GM21619 (cell line): Measurements from ENCODE around the gene SYNGR1.

ENCODE experiments used
- ATAC-seq: cut with Tn5 transposase; IDR thresholded peaks from one replicate; pipeline ENCODE4 v1.9.1; 2021; ENCODE audit not compliant: unreplicated experiment

SYNGR1 gene, protein sequence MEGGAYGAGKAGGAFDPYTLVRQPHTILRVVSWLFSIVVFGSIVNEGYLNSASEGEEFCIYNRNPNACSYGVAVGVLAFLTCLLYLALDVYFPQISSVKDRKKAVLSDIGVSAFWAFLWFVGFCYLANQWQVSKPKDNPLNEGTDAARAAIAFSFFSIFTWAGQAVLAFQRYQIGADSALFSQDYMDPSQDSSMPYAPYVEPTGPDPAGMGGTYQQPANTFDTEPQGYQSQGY

DNA sequence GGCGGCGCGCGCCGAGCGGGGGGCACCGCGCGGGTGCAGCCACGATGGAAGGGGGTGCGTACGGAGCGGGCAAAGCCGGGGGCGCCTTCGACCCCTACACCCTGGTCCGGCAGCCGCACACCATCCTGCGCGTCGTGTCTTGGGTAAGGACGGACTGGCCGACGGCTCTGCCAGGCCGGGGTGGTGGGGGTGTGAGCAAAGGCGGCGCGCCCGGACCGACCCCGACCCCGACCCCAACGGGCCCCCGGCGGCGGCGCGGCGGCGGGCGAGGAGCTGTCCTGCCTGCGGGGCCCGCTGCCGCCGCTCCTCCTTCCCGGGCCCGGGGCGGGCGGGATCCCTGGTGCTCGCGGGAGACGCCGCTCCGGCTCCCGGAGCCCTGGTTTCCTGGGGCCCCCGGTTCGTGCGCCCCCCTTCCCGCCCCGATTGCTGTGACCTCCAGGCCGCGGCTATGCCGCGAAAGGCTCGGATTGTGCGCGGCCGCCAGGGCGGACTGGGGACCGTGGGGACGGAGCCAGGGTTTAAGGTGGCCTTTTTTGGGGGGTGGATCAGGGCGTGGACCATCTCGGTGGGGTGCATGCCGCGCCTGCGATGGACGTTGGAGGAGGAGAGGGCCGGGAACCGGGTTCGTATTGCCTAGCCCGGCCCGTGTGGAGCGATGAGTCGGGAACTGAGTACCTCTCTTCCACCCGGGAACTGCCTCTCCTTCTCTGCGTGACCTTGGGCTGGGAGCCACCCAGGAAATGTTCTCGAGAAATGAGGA is at the start of gene SYNGR1:
TSS of gene SYNGR1 (plus strand) at position 25 of the 760 bp plus-strand sequence. CDS start at position 45, 20 bp downstream.
- ATAC-seq, result no peak

GRCh38 chr22:39300186-39300830 is 49.5 kb upstream of the SYNGR1 start:
- ATAC-seq, result no peak

DNA sequence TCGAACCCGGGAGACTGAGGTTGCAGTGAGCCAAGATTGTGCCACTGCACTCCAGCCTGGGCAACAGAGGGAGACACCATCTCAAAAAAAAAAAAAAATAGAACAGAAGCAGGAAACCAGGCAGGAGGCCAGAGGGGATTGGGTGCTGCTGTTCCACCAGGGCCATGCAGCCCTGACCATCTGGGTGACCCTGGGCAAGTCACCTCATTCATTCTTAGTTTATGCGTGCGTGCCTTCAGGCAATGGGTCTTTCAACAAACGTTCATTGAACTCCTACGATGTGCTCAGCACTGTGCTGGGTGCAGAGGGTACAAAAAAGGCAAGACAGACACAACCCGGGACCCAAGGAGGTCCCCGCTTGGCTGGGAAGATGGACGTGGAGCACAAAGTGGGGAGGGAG is 48.7 kb upstream of the SYNGR1 start:
- ATAC-seq, result no peak

GRCh38 chr22:39301926-39302325 is 47.9 kb upstream of the SYNGR1 start:
- ATAC-seq, result no peak

DNA sequence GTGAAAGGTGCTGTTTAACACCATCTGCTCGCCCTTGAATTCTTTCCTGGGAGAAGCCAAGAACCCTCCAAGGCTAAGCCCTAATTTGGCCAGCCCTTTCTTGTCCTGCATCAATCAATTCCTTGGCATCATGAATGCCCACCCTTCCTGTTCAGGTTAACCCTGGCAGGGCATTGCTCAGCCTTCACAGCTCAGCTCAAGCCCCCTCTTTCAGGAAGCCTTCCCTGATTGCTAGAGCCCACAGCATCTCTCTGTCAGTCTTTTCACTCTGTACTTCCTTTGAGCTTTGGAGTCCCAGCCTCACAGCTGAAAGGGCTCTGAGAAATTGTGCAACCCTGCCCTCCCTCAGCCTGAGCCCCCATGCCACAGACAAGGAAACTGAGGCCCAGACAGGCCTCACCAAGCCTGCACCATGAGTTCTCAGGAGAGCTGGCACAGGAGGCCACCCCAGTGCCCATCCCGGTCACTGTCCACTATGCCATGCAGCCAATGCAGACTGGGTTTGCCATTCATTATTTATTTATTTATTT is 47.3 kb upstream of the SYNGR1 start:
- ATAC-seq, result no peak

- no peak for ATAC-seq
These were observed 46.4 kb upstream of the SYNGR1 start for GRCh38 chr22:39303358-39303757.

GRCh38 chr22:39303892-39304671 is 45.7 kb upstream of the SYNGR1 start:
- ATAC-seq, result no peak

GRCh38 chr22:39306456-39307361 is 43.1 kb upstream of the SYNGR1 start:
- ATAC-seq, result no peak

GRCh38 chr22:39308614-39309363 is 41.0 kb upstream of the SYNGR1 start:
- no peak for ATAC-seq

DNA sequence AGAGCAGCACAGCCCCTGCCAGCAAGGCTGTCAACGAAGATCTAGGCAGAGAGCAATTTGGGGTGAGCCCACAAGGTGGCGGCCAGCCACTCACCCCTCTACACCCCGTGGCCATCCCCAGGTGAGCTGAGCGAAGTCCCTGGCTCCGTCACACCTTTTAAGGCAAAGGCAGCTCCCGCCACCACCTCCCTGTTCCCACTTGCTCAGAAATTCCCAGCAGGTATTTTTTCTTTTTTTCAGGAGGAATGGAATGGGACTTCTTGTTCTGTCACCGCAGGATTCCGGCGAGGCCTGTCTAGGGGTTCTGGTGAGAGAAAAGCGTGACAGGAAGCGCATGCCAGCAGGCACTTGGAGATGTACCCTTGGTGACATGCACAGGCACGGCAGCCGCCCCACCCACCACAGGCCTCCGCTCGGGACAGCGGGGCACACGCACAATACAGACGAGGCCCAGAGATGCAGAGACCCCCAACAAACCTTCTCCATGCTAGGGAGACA is 40.4 kb upstream of the SYNGR1 start:
- no peak for ATAC-seq

GRCh38 chr22:39309881-39310714 is 39.7 kb upstream of the SYNGR1 start:
- no peak for ATAC-seq

- no peak for ATAC-seq
These were observed 38.0 kb upstream of the SYNGR1 start for GRCh38 chr22:39311592-39312400.

DNA sequence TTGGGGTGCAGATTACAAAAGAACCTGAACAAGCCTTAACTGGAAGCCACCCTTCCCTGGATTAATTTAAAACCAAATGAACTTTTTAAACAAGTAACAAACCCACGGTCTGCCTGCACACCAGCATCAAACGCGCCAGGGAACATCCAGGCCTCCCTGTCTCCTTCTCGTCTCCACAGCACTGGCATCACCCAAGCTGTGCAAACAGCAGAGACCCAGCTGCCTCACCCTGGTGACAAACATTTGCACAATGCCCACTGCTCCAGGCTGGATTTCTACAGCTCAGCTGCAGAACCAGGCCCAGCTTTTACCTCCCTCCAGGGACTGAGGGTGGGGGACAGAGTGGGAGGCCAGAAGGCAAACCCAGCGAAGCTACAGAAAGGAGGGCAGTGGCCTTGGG is 37.4 kb upstream of the SYNGR1 start:
- ATAC-seq, result no peak

DNA sequence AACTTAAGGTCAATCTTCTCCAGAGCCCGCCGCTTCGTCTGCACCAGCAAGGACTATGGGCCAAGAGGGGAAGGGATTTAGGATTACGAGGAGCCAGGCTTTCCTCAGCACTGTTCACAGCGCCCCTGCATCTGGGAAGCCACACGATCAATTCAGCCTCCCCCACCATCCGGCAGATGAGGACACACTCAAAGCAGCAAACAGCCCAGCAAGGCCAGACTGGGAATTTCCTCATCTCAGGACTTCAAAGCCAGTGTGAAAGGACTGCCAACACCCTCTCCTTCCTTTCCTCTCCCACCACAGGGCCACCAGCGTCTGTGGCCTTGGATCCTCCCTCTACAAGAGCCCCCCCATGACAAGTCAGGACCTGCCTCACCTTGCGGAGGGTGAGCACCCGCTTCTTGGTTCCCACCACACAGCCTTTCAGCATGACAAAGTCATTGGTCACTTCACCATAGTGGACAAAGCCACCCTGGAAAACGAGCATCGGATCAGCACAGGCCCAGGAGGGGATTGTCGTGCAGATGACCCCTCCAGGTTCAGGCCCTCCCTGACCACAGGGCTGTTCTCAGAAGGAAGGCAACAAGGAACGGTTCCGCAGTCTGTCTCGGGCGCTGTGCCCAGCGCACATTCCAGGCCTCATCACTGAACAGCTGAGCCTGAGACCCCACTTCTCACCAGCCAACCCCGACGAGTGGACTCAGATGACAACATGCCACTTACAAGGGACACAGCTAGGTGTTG is 36.4 kb upstream of the SYNGR1 start:
- ATAC-seq, result no peak

DNA sequence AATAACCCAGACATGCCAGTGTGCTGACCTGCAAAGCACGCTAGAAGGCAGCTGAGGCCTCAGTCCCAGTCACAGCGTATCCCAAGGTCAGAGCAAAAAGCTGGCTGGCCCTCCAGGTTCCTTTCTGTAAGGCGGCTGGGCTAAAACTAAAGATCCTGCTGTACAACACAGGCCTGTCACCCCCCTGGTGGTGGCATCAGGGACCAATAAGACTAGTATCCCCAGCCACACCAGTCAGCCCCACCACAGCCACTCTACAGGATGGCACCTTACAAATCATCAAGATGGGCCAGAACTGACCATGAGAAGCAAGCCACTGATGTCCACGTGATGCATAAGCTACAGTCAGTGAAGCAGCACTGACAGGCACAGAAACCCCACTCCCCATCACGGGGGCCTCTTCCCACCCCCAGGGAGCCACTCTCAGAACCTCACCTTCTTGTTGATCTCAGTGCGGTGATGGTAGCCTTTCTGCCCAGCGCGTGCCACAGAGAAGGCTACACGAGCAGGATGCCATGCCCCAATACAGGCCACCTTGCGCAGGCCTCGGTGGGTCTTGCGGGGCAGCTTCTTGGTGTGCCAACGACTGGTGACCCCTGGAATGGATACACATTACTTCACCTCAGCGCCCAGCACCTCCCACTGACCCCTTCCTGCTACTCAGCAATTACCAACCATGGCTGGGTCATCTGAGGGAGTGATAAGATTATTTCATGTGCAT is 35.4 kb upstream of the SYNGR1 start:
- no peak for ATAC-seq

- no peak for ATAC-seq
These were observed 34.4 kb upstream of the SYNGR1 start for GRCh38 chr22:39315389-39315788.
